GM21737 (cell line): ENCODE data around the gene AGPAT3.
A peak's percentile ranks its signal among the peaks of the same experiment; 100 is the strongest.
"Not testable (repeated sequence)": the region's sequence is repeated elsewhere in the genome, so short reads cannot be mapped to it uniquely, and the experiment has no call there.

Experiments used
- ATAC-seq: cut with Tn5 transposase; IDR thresholded peaks from one replicate; pipeline ENCODE4 v1.9.1; 2021; ENCODE audit warnings: mild to moderate bottlenecking, moderate library complexity; ENCODE audit not compliant: unreplicated experiment

Gene AGPAT3

GRCh38 chr21:43864962-43865539 is at the start of gene AGPAT3:
Gene AGPAT3 (plus strand): TSS chr21:43865223. CDS start chr21:43959682, 94,459 bp downstream.
- peak; percentile 19 for ATAC-seq

- no peak for ATAC-seq
These were observed 49.0 kb upstream of the AGPAT3 start for GRCh38 chr21:43815991-43816390.

- ATAC-seq: no peak
These were observed 48.4 kb upstream of the AGPAT3 start for GRCh38 chr21:43816611-43817071.

- no peak for ATAC-seq
These were observed 47.6 kb upstream of the AGPAT3 start for GRCh38 chr21:43817157-43818086.

GRCh38 chr21:43818685-43819084 is 46.3 kb upstream of the AGPAT3 start:
- no peak for ATAC-seq

- no peak for ATAC-seq
These were observed 45.3 kb upstream of the AGPAT3 start for GRCh38 chr21:43819511-43820405.

GRCh38 chr21:43820466-43820865 is 44.6 kb upstream of the AGPAT3 start:
- ATAC-seq: no peak

- ATAC-seq: not testable (repeated sequence)
These were observed 42.9 kb upstream of the AGPAT3 start for GRCh38 chr21:43822166-43822565.

GRCh38 chr21:43822741-43823140 is 42.3 kb upstream of the AGPAT3 start:
- ATAC-seq: not testable (repeated sequence)

- no peak for ATAC-seq
These were observed 40.4 kb upstream of the AGPAT3 start for GRCh38 chr21:43824333-43825241.

- ATAC-seq: no peak
These were observed 39.6 kb upstream of the AGPAT3 start for GRCh38 chr21:43825242-43825935.

- ATAC-seq: no peak
These were observed 38.9 kb upstream of the AGPAT3 start for GRCh38 chr21:43825936-43826622.

- no peak for ATAC-seq
These were observed 38.4 kb upstream of the AGPAT3 start for GRCh38 chr21:43826623-43826974.

GRCh38 chr21:43827015-43827611 is 37.9 kb upstream of the AGPAT3 start:
- ATAC-seq: no peak

- no peak for ATAC-seq
These were observed 35.9 kb upstream of the AGPAT3 start for GRCh38 chr21:43829161-43829560.

- no peak for ATAC-seq
These were observed 35.4 kb upstream of the AGPAT3 start for GRCh38 chr21:43829575-43830119.

- no peak for ATAC-seq
These were observed 32.9 kb upstream of the AGPAT3 start for GRCh38 chr21:43832158-43832550.

- ATAC-seq: no peak
These were observed 32.4 kb upstream of the AGPAT3 start for GRCh38 chr21:43832648-43833047.
